Mucosa of rectum (tissue), 2 donors: ENCODE measurements around the gene KCNAB1.

Experiments
- H3K27ac ChIP-seq, 2 donors: one replicate each; pipeline ENCODE4 v1.7.0; 2013; ENCODE audit warnings: inconsistent platforms in 2 of 2, low read depth in 2 of 2, low read length in 2 of 2
- H3K27me3 ChIP-seq, 2 donors: one replicate each; pipeline ENCODE4 v1.7.0; 2013; ENCODE audit warnings: low read length in 2 of 2; ENCODE audit not compliant: control insufficient read depth in 2 of 2, insufficient read depth in 2 of 2
- H3K36me3 ChIP-seq, 2 donors: one replicate each; pipeline ENCODE4 v1.7.0; 2013; ENCODE audit warnings: low read length in 2 of 2; ENCODE audit not compliant: control insufficient read depth in 2 of 2, insufficient read depth in 2 of 2
- H3K4me1 ChIP-seq, 2 donors: one replicate each; pipeline ENCODE4 v1.7.0; 2013; ENCODE audit warnings: low read length in 2 of 2, mild to moderate bottlenecking in 1 of 2; ENCODE audit not compliant: control insufficient read depth in 2 of 2, insufficient read depth in 2 of 2
- H3K4me3 ChIP-seq, 2 donors: one replicate each; pipeline ENCODE4 v1.7.0; 2013; ENCODE audit warnings: low read length in 2 of 2
- H3K9ac ChIP-seq, 2 donors: one replicate each; pipeline ENCODE4 v1.7.0; 2013; ENCODE audit warnings: low read length in 2 of 2, low read depth in 1 of 2, mild to moderate bottlenecking in 1 of 2
- H3K9me3 ChIP-seq, 2 donors: one replicate each; pipeline ENCODE4 v1.7.0; 2013; ENCODE audit warnings: low read length in 2 of 2; ENCODE audit not compliant: control insufficient read depth in 2 of 2
- donor health status: healthy.
- donor health status: Normal muscosa, but diverticular disease.

Gene KCNAB1

GRCh38 chr3:156373654-156374053 lies 253.3 kb downstream of the KCNAB1 start:
- no peak overlapping the region for H3K27ac ChIP-seq
- no peaks in the 10 kb centered on the region for H3K4me1 ChIP-seq

DNA sequence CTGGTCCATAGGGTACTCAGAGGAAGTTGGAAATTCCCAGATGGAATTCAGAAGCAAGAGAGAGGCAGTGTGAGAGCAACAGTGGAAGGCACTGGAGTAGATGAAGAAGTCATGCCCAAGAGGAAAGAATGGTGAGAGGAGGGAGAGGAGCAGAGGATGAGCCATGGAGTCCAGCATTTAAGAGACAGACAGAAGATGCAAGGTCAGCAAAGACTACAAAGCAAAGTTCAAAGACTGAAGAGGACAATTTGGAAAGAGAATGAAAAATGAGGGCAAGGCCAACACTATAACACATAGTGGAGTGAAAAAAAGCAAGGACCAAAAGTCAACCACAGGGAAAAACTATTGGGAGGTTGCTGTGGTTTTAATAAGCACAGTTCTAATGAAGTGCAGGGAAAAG lies 255.8 kb downstream of the KCNAB1 start:
- H3K4me3 ChIP-seq: no peak overlapping the region

More at GRCh38 chr3:156373654-156374053, 253.3 kb downstream of the KCNAB1 start:
- no peaks in the 10 kb centered on the region for H3K27me3 ChIP-seq
- no peak overlapping the region for H3K4me3 ChIP-seq
- no peak overlapping the region for H3K9ac ChIP-seq
- H3K9me3 ChIP-seq: no peaks in the 10 kb centered on the region
- no peaks in the 10 kb centered on the region for H3K36me3 ChIP-seq

GRCh38 chr3:156377266-156377665 lies 256.9 kb downstream of the KCNAB1 start:
- Histone ChIP-seq H3K27ac (no peak overlapping the region), H3K9me3 (no peaks in the 10 kb centered on the region), H3K4me3 (no peak overlapping the region), H3K4me1 (no peaks in the 10 kb centered on the region), H3K36me3 (no peaks in the 10 kb centered on the region), H3K9ac (no peak overlapping the region), H3K27me3 (no peaks in the 10 kb centered on the region)

More for the DNA sequence above, 255.8 kb downstream of the KCNAB1 start:
- Histone ChIP-seq H3K36me3 (no peaks in the 10 kb centered on the region), H3K9ac (no peak overlapping the region), H3K4me1 (no peaks in the 10 kb centered on the region), H3K9me3 (no peaks in the 10 kb centered on the region), H3K27me3 (no peaks in the 10 kb centered on the region), H3K27ac (no peak overlapping the region)

- Histone ChIP-seq H3K27me3 (no peaks in the 10 kb centered on the region), H3K36me3 (no peaks in the 10 kb centered on the region), H3K9me3 (no peaks in the 10 kb centered on the region), H3K9ac (no peak overlapping the region), H3K27ac (no peak overlapping the region), H3K4me3 (no peak overlapping the region), H3K4me1 (no peaks in the 10 kb centered on the region)
Measured at GRCh38 chr3:156377718-156378117, 257.3 kb downstream of the KCNAB1 start.

GRCh38 chr3:156378871-156379270 lies 258.5 kb downstream of the KCNAB1 start:
- Histone ChIP-seq H3K27me3 (no peaks in the 10 kb centered on the region), H3K9ac (no peak overlapping the region), H3K27ac (no peak overlapping the region), H3K4me1 (no peaks in the 10 kb centered on the region), H3K9me3 (no peaks in the 10 kb centered on the region), H3K4me3 (no peak overlapping the region), H3K36me3 (no peaks in the 10 kb centered on the region)

DNA sequence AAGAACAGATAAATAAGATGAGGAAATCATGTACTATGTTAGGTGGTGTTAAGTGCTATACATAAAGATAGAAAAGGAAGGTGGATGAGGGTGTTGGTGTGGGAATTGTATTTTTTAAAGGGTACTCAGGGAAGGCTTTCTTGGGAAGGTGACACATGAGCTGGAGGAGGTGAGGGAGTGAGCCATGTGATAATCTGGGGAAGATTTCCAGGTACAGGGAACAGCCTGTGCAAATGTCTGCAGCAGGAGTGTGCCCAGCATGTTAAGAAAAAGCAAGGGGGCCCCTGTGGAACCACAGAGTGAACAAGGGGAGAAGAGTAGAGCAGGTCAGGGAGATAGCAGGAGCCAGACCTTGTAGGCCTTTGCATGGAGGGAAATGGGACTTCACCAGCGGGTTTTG lies 258.9 kb downstream of the KCNAB1 start:
- Histone ChIP-seq H3K9me3 (no peaks in the 10 kb centered on the region), H3K9ac (no peak overlapping the region), H3K27ac (no peak overlapping the region), H3K4me3 (no peak overlapping the region), H3K4me1 (no peaks in the 10 kb centered on the region), H3K36me3 (no peaks in the 10 kb centered on the region), H3K27me3 (no peaks in the 10 kb centered on the region)

GRCh38 chr3:156381253-156381652 lies 260.9 kb downstream of the KCNAB1 start:
- Histone ChIP-seq H3K4me1 (no peaks in the 10 kb centered on the region), H3K9ac (no peak overlapping the region), H3K27ac (no peak overlapping the region), H3K9me3 (no peaks in the 10 kb centered on the region), H3K27me3 (no peaks in the 10 kb centered on the region), H3K4me3 (no peak overlapping the region), H3K36me3 (no peaks in the 10 kb centered on the region)

GRCh38 chr3:156382458-156383346 lies 262.3 kb downstream of the KCNAB1 start:
- no peak overlapping the region for H3K27ac ChIP-seq
- H3K4me1 ChIP-seq: no peaks in the 10 kb centered on the region
- H3K36me3 ChIP-seq: no peaks in the 10 kb centered on the region
- no peak overlapping the region for H3K4me3 ChIP-seq
- no peak overlapping the region for H3K9ac ChIP-seq
- no peaks in the 10 kb centered on the region for H3K9me3 ChIP-seq
- no peaks in the 10 kb centered on the region for H3K27me3 ChIP-seq

DNA sequence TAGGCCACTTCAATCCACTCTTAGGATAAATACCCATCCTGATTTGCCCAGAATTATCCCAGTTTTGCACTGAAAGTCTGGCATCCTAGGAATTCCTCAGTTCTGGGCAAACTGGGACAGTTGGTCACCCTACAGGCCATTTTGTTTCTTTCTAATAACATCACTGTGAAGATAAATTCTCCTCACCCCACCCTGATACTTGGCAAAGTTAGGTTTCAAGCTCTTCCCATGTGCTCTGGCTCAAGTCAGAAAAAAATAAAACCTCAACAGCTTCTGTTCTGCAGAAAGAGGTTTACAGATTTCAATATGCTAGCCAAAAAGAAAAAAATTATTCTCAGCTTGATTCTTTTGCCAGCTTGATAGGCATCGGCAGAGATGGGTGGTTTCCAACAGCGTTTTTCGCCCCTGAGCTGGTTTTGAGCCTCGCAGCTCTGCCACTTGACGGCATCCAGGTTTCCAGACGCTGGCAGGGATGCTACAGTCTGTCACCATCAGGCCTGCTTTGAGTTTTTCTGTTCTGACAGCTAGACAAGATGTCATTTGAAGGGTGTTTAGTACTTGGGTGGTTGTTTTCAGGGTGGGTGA lies 263.2 kb downstream of the KCNAB1 start:
- Histone ChIP-seq H3K4me1 (no peaks in the 10 kb centered on the region), H3K36me3 (no peaks in the 10 kb centered on the region), H3K4me3 (no peak overlapping the region), H3K27me3 (no peaks in the 10 kb centered on the region), H3K27ac (no peak overlapping the region), H3K9ac (no peak overlapping the region), H3K9me3 (no peaks in the 10 kb centered on the region)
